ENCODE data around the gene DYNLT1.
"Not testable (repeated sequence)": the region's sequence is repeated elsewhere in the genome, so short reads cannot be mapped to it uniquely, and the experiment has no call there.

The DYNLT1 gene

DNA sequence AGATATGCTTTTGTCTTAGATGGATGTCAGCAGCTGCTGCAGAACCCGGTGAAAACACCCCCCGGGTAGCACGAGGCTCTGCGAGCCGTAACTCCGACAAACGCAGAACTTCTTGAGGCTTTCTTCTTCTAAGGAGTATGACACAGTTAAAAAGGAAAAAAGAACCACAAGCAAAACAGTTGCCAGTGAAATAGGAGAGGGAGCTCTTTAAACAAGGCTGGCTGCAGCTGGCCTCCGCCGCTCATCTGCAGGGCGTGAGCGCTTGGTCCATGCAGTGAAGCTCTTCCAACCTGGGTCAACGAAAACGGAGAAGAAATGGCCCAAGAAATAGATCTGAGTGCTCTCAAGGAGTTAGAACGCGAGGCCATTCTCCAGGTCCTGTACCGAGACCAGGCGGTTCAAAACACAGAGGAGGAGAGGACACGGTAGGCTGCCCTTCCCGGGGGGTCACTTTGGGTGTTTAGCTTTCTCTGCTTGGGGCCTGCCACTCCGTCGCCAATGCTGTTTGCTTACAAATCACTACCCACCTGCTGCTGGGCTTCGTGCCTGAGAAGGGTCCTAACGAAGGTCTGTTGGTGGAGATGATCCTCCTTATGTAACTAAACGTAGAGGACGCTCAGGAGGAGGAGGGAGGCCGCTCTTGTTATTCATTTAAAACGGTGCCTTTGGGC lies 18.5 kb upstream of the DYNLT1 start:
- no peak for DNase-seq

DNA sequence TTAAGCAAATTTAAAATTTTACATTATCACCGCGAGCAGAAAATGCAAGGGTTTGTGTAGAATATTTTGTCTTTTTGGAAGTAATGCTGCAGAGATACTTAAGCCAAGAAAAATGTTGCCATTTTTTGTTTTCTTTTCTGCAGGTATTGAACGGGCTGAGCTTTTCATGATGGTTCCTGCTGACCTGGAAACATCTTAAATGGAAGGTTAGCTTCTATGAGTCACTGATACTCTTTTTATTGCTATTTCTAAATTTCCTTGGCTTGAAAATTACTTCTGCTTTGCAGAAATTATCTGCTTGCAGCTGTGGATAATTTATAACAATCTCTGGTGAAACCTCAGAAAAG lies 18.0 kb upstream of the DYNLT1 start:
- DNase-seq: no peak

DNA sequence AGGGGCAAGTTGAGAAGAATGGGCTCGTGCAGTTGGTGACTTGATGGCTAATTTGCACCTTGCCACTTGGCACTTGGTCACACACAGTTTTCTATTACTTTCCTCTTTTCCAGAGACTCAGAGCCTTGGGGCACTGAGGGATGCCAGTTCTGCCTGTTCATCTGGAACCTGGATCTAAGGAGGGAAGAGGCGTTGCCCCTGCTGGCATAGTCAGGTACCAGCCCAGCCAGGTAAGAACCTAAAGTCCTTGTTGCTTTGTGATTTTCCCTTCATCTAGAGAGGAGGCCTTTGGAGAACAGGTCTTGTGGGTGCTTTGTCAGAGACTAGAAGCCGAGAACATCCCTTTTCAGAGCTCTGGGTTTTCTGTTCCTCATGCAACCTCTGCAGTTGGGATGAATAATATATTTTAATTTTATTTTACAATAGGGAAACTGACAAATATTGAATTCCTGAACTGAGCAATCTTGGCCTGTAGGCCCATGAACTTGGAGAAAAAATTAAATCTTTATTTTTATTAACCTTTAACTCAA lies 16.7 kb upstream of the DYNLT1 start:
- DNase-seq: no peak

DNA sequence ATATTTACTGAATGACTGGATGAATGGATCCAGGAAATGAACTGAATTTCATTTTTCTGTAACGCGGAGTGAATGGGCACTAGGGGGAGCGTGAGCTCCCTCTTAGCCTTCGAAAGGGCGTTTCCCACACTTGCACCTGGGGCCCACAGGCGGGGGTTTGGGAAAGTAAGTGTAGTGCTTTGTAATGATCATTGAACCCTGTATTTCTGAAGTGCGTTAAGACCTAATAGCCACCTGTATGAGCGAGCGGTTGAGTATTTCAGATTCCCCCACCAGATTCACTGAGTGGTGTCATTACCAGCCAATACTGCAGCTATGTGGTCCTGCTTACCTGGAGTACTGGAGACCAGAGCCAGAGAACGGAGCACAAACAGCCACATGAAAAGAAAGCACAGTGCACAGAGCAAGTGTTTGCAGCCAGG lies 15.8 kb upstream of the DYNLT1 start:
- peak; percentile 27 to 53 for DNase-seq

DNA sequence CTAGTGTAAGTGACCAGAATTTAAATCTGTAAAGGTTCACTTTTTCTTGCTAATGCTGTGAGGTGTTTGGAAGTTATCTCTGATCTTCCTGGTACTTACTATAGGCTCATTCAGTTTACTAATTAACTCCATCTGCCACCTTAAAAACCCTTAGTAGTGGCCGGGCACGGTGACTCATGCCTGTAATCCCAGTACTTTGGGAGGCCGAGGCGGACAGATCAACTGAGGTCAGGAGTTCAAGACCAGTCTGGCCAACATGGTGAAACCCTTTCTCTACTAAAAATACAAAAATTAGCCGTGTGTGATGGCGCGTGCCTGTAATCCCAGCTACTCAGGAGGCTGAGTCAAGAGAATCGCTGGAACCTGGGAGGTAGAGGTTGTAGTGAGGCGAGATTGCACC lies 12.4 kb upstream of the DYNLT1 start:
- DNase-seq: not testable (repeated sequence)

DNA sequence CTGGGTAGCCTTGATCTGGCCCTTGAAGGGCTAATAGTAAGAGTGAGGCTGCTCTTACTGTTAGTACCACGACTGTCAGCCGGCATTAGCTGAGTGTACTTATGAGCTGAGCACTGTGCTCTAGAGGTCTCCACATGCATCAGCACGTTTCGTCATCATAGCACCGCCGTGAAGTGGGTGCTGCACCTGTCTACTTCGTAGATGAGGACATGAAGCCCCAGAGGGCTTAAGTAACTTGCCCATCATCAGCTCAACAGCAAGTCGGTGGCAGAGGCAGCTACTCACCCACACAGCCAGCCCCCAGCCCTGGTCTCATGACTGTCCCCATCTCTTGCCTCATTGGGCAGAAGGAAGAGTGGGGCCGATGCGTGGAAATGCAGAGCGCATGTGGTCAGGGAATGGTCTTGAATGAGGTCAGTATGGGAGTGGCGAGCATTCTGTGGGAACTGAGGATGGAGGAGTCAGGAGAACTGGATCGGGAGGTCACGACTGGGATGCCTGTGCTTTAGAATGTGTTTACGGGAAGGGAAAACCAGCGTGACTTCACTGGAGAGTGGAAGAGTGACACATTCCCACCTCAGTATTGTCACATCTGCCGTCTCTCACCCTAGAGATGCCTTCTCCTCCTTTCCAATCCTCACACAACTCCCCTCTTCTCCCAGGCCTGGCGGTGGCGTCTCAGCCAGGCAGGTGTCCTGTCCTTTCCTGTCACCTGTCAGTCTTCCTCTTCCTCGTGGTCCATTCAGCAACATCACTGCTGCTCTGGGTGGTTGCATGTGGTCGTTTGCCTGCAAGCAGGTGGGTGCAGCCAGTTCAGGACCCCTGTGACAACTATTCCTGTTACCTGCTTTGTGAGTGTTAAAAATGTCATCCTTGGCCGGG lies 11.3 kb upstream of the DYNLT1 start:
- DNase-seq: no peak

DNA sequence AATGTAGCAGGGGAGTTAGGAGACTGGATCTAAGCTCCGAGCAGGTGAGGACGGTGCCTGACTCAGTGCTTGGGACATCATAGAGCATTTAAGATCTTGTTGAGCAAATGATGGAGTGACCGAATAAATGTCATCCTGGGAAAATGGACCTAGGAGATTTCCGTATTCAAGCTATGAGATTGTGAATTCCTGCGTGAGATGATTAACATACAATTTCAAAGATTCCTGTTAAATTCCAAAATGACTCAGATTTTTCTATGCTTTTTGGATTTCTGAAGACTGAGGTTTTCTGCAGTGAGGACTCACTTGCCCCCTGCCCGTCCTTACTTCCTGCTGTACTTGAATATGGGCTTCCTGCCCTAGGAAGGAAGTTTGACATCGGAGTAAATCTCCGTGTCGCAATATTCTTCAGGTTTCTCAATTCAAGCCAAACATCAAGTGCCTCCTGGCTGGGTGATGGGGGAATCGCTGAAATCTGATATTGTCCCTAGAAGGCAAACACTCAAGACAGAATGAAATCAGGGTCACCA lies 10.5 kb upstream of the DYNLT1 start:
- DNase-seq: no peak

DNA sequence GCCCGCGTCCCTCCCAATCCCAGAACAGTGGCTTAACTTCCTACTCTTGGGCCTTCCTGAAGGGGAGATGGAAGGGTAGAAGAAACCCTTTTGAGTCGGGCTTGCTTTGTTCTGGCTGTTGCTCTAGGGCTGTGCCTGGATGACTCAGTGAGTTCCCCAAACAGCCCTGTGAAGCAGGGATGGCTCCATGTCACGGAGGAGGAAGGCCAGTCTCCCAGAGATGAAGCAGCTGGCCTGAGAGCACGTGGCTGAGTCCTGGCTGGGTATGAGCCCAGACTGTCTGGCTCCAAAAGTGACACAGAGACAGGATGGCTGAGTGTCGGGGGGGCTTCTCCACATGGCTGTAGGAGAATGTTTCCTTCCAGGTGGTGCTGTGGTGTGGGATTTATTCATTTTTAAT lies 10.0 kb upstream of the DYNLT1 start:
- DNase-seq: no peak

DNA sequence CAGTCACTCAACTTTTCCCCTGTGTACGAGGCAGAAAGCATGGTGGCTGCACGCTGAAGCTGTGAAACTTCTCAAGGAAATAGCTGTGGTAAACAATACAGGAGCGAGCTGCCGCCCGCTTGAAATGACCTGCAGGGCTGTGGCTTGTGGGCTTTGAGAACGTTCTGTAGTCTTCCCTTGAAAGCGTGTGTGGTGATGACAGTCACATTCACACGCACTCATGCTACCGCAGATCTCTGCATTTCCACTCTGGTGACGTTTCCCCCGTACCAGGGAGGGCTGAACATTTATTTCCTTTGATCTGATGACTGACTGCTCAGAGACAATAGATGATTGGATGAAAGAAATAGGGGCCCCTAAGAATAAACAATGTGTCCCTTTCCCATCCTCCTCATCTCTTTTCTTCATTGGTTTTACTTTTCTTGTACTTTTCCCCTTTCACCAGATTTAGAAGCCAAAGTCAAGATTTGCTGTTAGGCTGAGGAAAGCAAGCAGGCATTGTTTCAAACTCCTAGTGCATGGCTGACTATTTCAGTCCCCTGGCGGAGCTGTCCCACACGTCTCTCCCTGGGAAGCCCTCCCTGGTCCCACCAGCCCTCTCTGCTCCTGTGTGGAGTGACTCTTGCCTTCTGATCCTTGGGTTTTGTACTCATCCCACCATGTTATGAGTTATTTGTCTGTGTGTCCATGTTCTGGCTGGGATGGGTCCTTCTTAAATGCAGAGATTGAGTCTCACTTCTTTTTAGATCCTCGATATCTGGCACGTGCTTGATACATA lies 9.2 kb upstream of the DYNLT1 start:
- peak; percentile 83 to 86 for DNase-seq

DNA sequence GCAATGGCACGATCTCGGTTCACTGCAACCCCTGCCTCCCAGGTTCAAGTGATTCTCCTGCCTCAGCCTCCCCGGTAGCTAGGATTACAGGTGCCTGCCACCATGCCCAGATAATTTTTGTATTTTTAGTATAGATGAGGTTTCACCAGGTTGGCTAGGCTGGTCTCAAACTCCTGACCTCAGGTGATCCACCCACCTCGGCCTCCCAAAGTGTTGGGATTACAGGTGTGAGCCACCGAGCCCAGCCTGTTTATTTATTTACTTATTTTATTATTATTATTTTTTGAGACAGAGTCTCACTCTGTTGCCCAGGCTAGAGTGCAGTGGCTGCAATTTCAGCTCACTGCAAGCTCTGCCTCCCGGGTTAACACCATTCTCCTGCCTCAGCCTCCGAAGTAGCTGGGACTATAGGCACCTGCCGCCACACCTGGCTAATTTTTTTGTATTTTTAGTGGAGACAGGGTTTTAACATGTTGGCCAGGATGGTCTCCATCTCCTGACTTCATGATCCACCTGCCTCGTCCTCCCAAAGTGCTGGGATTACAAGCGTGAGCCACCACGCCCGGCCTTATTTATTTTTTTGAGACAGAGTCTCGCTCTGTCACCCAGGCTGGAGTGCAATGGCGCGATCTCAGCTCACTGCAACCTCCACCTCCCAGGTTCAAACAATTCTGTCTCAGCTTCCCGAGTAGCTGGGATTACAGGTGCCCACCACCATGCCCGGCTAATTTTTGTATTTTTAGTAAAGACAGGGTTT lies 7.6 kb upstream of the DYNLT1 start:
- not testable (repeated sequence) for DNase-seq

DNA sequence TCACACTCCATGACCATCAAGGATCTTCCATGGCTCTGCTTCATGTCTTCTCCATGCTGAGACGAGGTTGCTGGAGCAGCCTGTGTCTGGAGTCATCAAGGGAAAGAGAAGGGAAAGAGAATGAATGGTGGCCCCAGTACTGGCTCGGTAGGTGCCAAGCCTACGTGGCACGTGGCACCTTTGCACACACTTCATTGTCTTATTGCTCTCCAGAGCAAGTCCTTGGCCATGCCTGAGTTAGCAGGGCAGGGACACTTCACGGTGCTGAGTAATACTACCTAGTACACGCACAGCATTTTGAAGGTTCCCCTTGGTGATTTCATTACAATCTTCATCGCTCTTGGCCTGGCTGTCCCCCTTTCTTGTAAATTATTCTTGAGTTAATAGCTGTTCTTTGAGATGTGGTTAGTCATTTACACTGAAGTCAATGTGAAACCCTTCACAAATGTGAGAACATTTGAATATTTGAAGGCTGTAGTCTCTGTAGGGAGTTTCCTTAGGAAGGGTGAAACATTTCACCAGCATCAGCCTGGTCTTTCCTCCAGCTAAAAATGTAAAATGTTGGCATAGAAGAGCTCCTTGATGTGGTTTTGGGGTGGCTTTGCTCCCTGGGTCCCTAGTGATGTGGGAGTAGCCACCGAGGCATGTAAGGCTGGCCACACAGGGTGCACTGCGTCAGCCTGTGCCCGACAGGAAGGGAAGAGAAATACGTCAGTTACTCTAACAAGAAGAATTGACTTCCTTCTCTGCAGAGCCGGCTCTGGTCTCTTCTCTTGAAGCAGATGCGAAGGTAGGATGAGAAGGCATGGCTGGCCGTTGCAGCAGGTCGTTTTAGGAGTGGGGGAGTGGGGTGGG lies 5.0 kb upstream of the DYNLT1 start, which contains the start of gene SYTL3:
Gene SYTL3, plus strand, starts transcription at position 766 of the 855 bp plus-strand sequence. CDS start 13,215 bp downstream, outside the sequence.
- DNase-seq: peak; percentile 82 to 83

DNA sequence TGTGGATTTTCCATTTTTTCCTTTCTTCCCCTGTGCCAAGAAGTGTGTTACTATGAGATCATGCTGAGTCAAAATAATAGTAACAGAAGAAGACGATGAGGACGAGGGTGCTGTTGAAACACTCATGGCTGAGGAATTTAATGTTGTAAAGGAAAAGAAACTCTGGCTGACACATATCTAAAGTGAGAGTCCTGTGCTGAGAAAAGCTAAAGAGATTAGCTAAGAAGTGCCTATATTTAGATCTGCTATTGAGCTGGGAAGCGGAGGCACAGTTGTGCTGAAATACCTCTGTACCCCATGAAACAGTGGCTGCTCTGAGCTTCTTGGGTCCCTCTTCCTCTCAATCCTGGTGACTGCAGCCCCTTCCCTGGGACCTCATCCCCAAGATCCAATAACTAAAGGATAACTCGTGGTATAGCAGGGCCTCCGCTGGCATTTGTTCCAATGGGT lies 4.2 kb upstream of the DYNLT1 start:
- DNase-seq: peak in 1 of 2 donors; percentile 38

DNA sequence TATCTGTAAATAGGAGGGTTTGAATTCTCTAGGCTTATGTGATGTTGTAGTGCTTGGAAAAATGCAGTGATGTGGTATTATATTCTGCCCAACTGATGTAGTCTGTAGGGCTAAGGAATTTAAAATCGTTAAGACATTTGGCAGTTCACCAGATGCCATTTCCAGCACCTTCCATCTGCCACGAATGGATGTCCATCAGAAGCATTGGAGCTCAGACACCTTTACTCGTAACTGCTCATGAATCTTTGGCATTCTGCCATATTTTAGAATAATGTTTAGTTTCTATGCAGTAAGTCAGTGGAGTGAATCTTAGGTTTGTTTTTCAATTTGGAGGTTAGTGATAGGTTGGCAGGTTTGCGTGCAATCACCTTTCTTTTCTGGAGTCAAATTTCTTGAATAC lies 3.0 kb upstream of the DYNLT1 start:
- DNase-seq: no peak

DNA sequence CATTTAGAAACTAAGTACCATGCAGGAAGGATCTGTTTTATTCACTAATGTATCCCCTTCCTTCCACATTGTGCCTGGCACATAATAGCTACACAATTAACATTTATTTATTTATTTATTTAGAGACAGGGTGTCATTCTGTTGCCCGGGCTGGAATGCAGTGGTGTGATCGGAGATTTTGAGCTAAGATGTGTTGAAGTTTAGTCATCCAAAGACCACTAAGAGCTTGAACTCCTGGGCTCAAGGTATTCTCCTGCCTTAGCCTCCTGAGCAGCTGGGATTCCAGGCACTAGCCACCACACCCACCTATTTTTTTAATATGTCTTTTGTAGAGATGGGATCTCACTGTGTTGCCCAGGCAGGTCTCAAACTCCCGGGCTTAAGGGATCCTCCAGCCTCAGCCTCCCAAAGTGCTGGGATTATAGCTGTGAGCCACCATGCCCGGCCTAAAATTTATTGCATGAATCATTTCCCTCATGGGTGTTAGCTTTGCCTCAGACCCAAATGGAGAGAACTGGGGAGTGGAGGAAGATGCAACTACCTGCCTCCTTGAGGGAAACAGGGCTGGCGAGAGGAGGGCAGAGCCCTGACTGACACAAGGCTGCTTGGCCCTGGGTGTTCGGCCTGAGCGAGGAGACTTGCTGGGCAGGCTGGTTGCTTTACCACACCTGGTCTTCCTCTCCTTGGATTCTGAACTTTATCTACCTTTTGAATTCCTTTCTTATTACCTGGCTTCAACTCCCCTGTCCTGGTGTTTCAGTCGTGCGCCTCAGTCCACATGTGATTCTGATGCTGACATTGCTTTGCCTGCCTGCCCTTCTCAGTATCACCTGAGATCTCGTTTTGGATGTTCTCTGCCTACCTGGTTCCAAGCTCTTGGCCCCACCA lies 1.7 kb upstream of the DYNLT1 start:
- peak in 1 of 2 donors; percentile 18 for DNase-seq

DNA sequence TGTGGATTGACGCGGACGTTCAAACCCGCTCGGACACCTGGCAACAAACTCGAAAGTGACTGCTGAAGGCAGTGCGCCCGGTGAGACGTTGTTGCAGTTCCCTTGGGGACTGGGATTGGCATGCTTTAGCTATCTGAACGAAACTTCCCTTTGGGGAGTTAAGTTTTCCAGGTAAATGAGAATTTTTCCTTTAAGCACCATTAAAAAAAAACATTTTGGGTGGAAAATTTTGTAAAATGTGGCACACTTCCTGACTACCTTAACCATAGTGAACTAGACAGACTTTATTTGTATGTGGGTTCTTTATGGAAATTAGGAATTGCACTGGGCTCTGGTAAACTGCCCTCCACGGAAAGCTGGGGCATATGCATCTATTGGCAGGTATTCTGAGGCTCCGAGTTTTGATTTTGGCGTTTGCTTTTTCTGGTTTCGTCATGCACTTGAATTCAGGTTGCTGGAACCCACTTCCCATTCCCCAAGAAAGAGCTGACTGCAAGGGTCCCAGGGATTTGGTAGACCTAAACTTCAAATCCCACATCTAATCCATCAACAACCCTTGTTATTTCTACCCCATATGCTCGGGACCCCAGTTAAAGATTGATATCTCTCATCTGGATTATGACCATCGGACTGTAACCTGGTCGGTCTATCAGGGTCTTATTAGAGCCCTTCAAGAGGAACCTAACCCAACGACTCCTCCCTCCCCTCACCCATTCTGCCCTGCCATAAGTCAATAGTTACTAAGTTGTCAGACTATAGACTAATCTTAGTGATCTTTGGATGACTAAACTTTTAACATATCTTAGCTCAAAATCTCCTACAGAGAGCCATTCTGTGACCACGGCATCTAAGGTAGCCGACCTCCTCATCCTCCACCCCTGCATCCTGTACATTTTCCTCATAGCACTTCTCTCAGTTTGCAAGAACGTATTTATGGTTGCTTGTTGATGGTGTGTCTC lies 800 bp upstream of the DYNLT1 start:
- DNase-seq: peak; percentile 18 to 26

DNA sequence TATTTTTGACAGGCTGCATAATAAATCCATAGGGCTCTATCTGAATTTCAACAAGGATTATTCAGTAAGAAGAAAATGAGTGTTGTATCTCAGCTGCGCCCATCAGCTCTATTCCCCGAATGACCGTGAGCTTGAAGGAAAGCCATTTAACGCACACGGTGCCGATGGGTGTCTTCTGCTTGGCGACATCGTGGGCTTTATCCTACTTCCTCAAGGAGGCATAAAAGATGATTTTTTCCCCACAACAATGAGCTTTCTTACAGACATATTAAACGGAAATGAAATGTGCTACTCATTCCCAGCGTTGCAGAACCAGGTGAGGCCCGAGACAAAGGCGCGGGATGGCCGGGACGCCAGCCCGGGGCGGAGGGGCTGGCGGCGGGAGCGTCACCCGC lies 710 bp downstream of the DYNLT1 start:
- peak in 1 of 2 donors; percentile 16 for DNase-seq

DNA sequence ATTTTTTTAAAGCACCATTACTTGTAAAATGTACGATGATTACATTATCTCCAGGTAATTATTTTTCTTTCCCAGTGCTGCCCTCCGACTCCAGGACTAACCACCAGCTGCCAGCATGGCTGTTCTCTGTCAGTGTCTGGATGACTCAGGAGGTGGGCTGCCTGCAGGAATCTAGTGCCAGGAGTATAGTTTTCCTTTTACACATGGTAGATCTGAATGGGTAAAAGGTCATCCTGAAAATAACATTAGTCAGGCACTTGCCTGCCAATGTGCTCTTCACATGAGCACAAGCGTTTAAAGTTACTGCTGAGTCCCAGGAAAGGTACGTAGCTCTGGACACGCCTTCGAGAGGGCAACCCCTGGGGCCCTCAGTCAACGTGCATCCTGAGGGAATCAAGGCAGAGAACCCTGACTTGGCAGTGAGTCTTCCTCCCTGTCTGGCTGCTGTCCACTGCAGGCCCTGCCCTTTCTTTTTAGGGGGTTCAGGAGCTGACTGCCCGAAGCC lies 2.4 kb downstream of the DYNLT1 start:
- DNase-seq: no peak

DNA sequence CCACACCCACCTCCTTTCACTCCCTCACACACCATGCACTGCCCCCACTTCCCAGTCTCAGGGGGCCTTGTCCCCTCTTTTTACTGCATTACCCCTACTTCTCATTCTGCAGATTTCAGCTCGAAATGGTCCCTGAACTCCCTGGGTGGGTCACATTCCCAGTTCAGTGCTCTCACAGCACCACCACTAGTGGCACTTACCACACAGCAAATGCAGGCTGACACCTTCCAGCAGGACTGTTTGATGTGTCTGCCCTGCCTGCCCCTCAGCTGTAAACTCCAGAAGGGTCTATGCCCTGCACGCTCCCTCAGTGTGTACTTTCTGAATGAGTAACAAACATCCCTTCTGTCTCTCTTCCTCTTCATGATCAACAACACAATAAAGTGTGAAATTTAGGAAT lies 4.0 kb downstream of the DYNLT1 start:
- DNase-seq: no peak

DNA sequence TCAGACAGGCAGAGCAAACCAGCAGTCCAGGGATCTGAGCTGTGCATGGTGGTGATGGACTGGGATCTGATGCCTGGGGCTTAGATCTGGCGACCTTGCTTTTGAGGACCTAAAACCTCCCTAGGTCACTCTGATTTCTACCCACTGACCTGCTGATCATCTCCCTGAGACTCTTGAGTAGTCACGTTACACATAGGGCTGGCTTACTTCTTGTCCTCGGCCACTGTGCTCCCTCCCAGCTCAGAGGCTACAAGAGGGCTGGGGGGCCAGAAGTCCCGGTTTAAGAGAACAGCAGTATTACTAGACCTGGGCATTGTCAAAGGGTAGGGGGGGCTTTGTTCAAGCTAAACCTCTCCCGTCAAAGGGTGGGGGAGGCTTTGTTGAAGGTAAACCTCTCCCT lies 5.5 kb downstream of the DYNLT1 start:
- DNase-seq: no peak

Data from stimulated activated CD4-positive, alpha-beta T cell treated with anti-CD3 and anti-CD28 coated beads, Interleukin-2, amount 100 ng/mL, for 24 hours (primary cell).